PC-3 (cell line): Measurements from ENCODE around the gene TRIM42.

Experiments used
- CTCF ChIP-seq: fragments of 300-600 bp; sonication (generic); conservative IDR thresholded peaks from 2 replicates; pipeline ENCODE4 v1.5.1; 2017; ENCODE audit warnings: antibody characterized with exemption, low read depth, mild to moderate bottlenecking, low read length
- EZH2 ChIP-seq: fragments of 300-600 bp; sonication (generic); IDR thresholded peaks from one replicate; pipeline ENCODE4 v1.6.1; 2017; ENCODE audit warnings: antibody characterized with exemption, mild to moderate bottlenecking, low read length; ENCODE audit not compliant: unreplicated experiment
- EZH2phosphoT487 ChIP-seq: fragments of 300-600 bp; sonication (generic); IDR thresholded peaks from 2 replicates; pipeline ENCODE4 v1.6.1; 2018; ENCODE audit warnings: mild to moderate bottlenecking, antibody characterized with exemption, low read length, borderline replicate concordance

DNA sequence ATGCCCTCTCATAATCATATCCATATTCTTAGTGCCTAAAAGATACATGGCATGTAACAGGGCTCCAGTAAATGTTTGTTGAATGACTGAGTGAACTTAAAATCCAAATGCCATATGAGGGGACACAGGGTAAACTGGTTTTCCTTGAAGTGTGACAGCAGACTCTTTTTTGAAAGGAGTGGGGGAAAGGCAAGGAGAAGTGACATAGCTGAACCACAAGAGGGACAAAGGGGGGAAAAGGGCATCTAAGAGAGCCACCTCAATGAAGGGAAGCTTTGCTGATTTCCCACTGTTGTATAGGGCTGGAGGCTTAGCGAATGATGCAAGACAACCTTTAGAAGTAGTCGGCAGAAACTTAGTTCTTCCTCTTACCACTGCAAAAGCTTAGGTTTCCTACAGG lies 9.1 kb downstream of the TRIM42 start:
- TF ChIP-seq CTCF = no peak
- TF ChIP-seq EZH2 = no peak
- no peak for TF ChIP-seq EZH2phosphoT487
